HCT116 (cell line): ENCODE data around the gene C1orf141.

Experiments used
- CEBPB ChIP-seq: IDR thresholded peaks from 2 replicates; pipeline ENCODE4 v1.6.1; 2012; ENCODE audit warnings: low read depth
- CTCF ChIP-seq, 3 experiments: fragments of 200-600 bp in 1 of 3; sonication (generic) in 1 of 3; IDR thresholded peaks in 2 of 3; conservative IDR thresholded peaks in 1 of 3; 2 replicates each; pipeline ENCODE4 v1.5.1; 2012 to 2017; ENCODE audit warnings: low read depth in 2 of 3, low read length in 2 of 3, antibody characterized with exemption in 1 of 3, borderline replicate concordance in 1 of 3, control low read depth in 1 of 3, mild to moderate bottlenecking in 1 of 3, mixed read lengths in 1 of 3, mixed run types in 1 of 3, moderate library complexity in 1 of 3; ENCODE audit not compliant: insufficient read depth in 1 of 3
- EZH2 ChIP-seq: fragments of 200-600 bp; sonication (generic); IDR thresholded peaks from 2 replicates; pipeline ENCODE4 v1.6.1; 2017; ENCODE audit warnings: antibody characterized with exemption, mixed run types
- EZH2phosphoT487 ChIP-seq: fragments of 200-600 bp; IDR thresholded peaks from 2 replicates; pipeline ENCODE4 v1.6.1; 2018; ENCODE audit warnings: antibody characterized with exemption, borderline replicate concordance
- JUND ChIP-seq: IDR thresholded peaks from 2 replicates; pipeline ENCODE4 v1.6.1; 2012
- POLR2A ChIP-seq: IDR thresholded peaks from 2 replicates; pipeline ENCODE4 v1.7.0; 2011; ENCODE audit warnings: borderline replicate concordance; ENCODE audit not compliant: insufficient read depth, insufficient read length; ENCODE audit errors: extremely low read depth
- POLR2AphosphoS5 ChIP-seq: IDR thresholded peaks from 2 replicates; pipeline ENCODE4 v1.6.1; 2011; ENCODE audit warnings: mild to moderate bottlenecking, low read depth, low read length, moderate library complexity
- RAD21 ChIP-seq: IDR thresholded peaks from 2 replicates; pipeline ENCODE4 v1.6.1; 2012; ENCODE audit warnings: low read depth, mild to moderate bottlenecking
- YY1 ChIP-seq: IDR thresholded peaks from 2 replicates; pipeline ENCODE4 v1.6.1; 2011; ENCODE audit warnings: low read length, low read depth, moderate library complexity, mild to moderate bottlenecking; ENCODE audit not compliant: insufficient replicate concordance; ENCODE audit errors: extremely low read depth
- ZBTB33 ChIP-seq: IDR thresholded peaks from 2 replicates; pipeline ENCODE4 v1.6.1; 2011; ENCODE audit warnings: mild to moderate bottlenecking, low read length, moderate library complexity; ENCODE audit not compliant: insufficient replicate concordance; ENCODE audit errors: extremely low read depth

GRCh38 chr1:67140460-67140859 lies 5.7 kb upstream of the C1orf141 start:
- TF ChIP-seq CTCF (IDR thresholded peaks at IDR 0.05 in 2 of 3, conservative IDR thresholded peaks at IDR 0.05 in 1 of 3; ENCODE audit: borderline replicate concordance in 1 of 3, insufficient read depth in 1 of 3, low read depth in 2 of 3, low read length in 2 of 3), result no peak
- no peak for TF ChIP-seq POLR2A
- no peak for TF ChIP-seq ZBTB33
- TF ChIP-seq RAD21, result no peak
- no peak for TF ChIP-seq JUND
- no peak for TF ChIP-seq POLR2AphosphoS5
- no peak for TF ChIP-seq EZH2
- no peak for TF ChIP-seq YY1
- no peak for TF ChIP-seq EZH2phosphoT487
- TF ChIP-seq CEBPB, result no peak
